GM12878 (cell line): ENCODE data around the gene GTPBP3. TPM values are rescaled to one million over a fixed set of nuclear protein-coding genes. Genes with fewer than 3 reads are reported as not detected.

Experiments used
- ATF3 ChIP-seq: IDR thresholded peaks from 2 replicates; pipeline ENCODE4 v1.6.1; 2011; ENCODE audit warnings: low read depth, mild to moderate bottlenecking, low read length, moderate library complexity, borderline replicate concordance; ENCODE audit errors: extremely low read depth
- BHLHE40 ChIP-seq, 2 experiments: fragments of 450-650 bp in 1 of 2; IDR thresholded peaks; 2 replicates each; pipeline ENCODE4 v1.6.1; 2011 to 2017; ENCODE audit warnings: low read depth in 2 of 2, borderline replicate concordance in 1 of 2, improper control_type of control experiment in 1 of 2, low read length in 1 of 2, mild to moderate bottlenecking in 1 of 2
- E2F8 ChIP-seq: fragments of 450-650 bp; IDR thresholded peaks from 2 replicates; pipeline ENCODE4 v1.6.1; 2018; ENCODE audit warnings: mild to moderate bottlenecking, low read depth, moderate library complexity; ENCODE audit not compliant: partially characterized antibody
- EGR1 ChIP-seq, 2 experiments: IDR thresholded peaks; 1 replicate in 1 of 2; 2 replicates in 1 of 2; pipeline ENCODE4 v1.6.1; 2011 to 2012; ENCODE audit warnings: low read depth in 2 of 2, low read length in 2 of 2, borderline replicate concordance in 1 of 2, mild to moderate bottlenecking in 1 of 2, moderate library complexity in 1 of 2
- HDGF ChIP-seq: fragments of 450-650 bp; IDR thresholded peaks from 2 replicates; pipeline ENCODE4 v1.6.1; 2016; ENCODE audit warnings: antibody characterized with exemption
- JUNB ChIP-seq: IDR thresholded peaks from 2 replicates; pipeline ENCODE4 v1.6.1; 2016; ENCODE audit warnings: antibody characterized with exemption, mild to moderate bottlenecking
- KDM1A ChIP-seq: fragments of 200-600 bp; sonication (generic); IDR thresholded peaks from 2 replicates; pipeline ENCODE4 v1.6.1; 2016; ENCODE audit warnings: borderline replicate concordance
- MEF2A ChIP-seq: IDR thresholded peaks from 2 replicates; pipeline ENCODE4 v1.6.1; 2011; ENCODE audit warnings: low read depth, mild to moderate bottlenecking, low read length, moderate library complexity; ENCODE audit not compliant: insufficient read depth
- MYB ChIP-seq: fragments of 150-350 bp; IDR thresholded peaks from 2 replicates; pipeline ENCODE4 v1.6.1; 2014; ENCODE audit warnings: mild to moderate bottlenecking, low read depth, low read length, borderline replicate concordance
- NFIC ChIP-seq: IDR thresholded peaks from 2 replicates; pipeline ENCODE4 v1.6.1; 2012; ENCODE audit warnings: low read depth, mild to moderate bottlenecking, inconsistent platforms, low read length, moderate library complexity
- PAX5 ChIP-seq: IDR thresholded peaks from 2 replicates; pipeline ENCODE4 v1.6.1; 2011; ENCODE audit warnings: low read depth, low read length, borderline replicate concordance
- RELB ChIP-seq: fragments of 450-650 bp; IDR thresholded peaks from 2 replicates; pipeline ENCODE4 v1.6.1; 2017; ENCODE audit warnings: low read depth, mild to moderate bottlenecking, moderate library complexity
- SREBF2 ChIP-seq: IDR thresholded peaks from 2 replicates; pipeline ENCODE4 v1.6.1; 2012; ENCODE audit warnings: mild to moderate bottlenecking, low read length
- ZBTB40 ChIP-seq: fragments of 450-650 bp; IDR thresholded peaks from 2 replicates; pipeline ENCODE4 v1.6.1; 2016; ENCODE audit warnings: mild to moderate bottlenecking, moderate library complexity, borderline replicate concordance
- ZNF217 ChIP-seq: fragments of 450-650 bp; IDR thresholded peaks from 2 replicates; pipeline ENCODE4 v1.6.1; 2017; ENCODE audit warnings: antibody characterized with exemption, mild to moderate bottlenecking
- ZNF24 ChIP-seq: fragments of 450-650 bp; IDR thresholded peaks from 2 replicates; pipeline ENCODE4 v1.6.1; 2017; ENCODE audit warnings: antibody characterized with exemption, mild to moderate bottlenecking
- ZZZ3 ChIP-seq: IDR thresholded peaks from 2 replicates; pipeline ENCODE4 v1.6.1; 2011; ENCODE audit warnings: low read depth; ENCODE audit not compliant: control insufficient read depth, insufficient read length
- polyA plus RNA-seq, 11 experiments: library from polyadenylated mRNA; depleted of rRNA in 4 of 11; unstranded in 6 of 11; stranded (reverse) in 5 of 11; fragments of >200 nt; fragmentation: Nextera tagmentation in 4 of 11; fragmentation: Illumina TruSeq in 1 of 11; extraction: Ambion mirVana in 4 of 11; extraction: Trizol in 1 of 11; gene quantifications; 1 replicate in 1 of 11; 2 replicates in 10 of 11; pipeline versions ENCODE4 v1.2.1 to v1.2.3, GENCODE V29; 2011 to 2016; ENCODE audit warnings: inconsistent platforms in 2 of 11, missing spikeins in 2 of 11, low read depth in 1 of 11
- total RNA-seq, 4 experiments: library from RNA; depleted of rRNA in 3 of 4; stranded (reverse); fragments of >200 nt in 3 of 4; fragmentation: Illumina TruSeq in 1 of 4; extraction: Trizol in 1 of 4; gene quantifications; 2 replicates each; pipeline versions ENCODE4 v1.2.1 to v1.2.3, GENCODE V29; 2013 to 2021

The GTPBP3 gene
- total and polyA plus RNA-seq, 10 of the 15 experiments (the other 5 are each of a cell fraction or from before 2014, with no cell fraction given) = 2.9 to 46.8 (median 15.4) TPM

- TF ChIP-seq ATF3 (no peak), JUNB (no peak; the same call in 1 of the 2 replicates), ZBTB40 (peak; percentile 99), ZZZ3 (no peak), SREBF2 (no peak), PAX5 (peak; percentile 20; the same call in 1 of the 2 replicates), ZNF24 (no peak), E2F8 (peak; percentile 85), ZNF217 (peak; percentile 12; the same call in 1 of the 2 replicates), BHLHE40 (IDR thresholded peaks at IDR 0.05; ENCODE audit: borderline replicate concordance in 1 of 2, low read depth in 2 of 2, low read length in 1 of 2) (0 out of 4 replicates have a peak, but pooled peaks have one; percentile 7 to 60), RELB (peak; percentile 96), NFIC (no peak; the same call in 1 of the 2 replicates), MYB (no peak), EGR1 (IDR thresholded peaks at IDR 0.05; ENCODE audit: borderline replicate concordance in 1 of 2, low read depth in 2 of 2, low read length in 2 of 2) (no peak), HDGF (0 out of 2 replicates have a peak, but pooled peaks have one; percentile 55), KDM1A (no peak), MEF2A (no peak)
Observed at GRCh38 chr19:17336872-17337674, at the start of gene GTPBP3 (continued).
